Hepatocyte (in vitro differentiated cells): Measurements from ENCODE around the gene NCOR2.

Experiments
- EZH2 ChIP-seq: fragments of 200-600 bp; sonication (generic); IDR thresholded peaks from 2 replicates; pipeline ENCODE4 v1.6.1; 2016; ENCODE audit warnings: antibody characterized with exemption, mild to moderate bottlenecking, borderline replicate concordance
- EZH2phosphoT487 ChIP-seq: fragments of 200-600 bp; sonication (generic); IDR thresholded peaks from one replicate; pipeline ENCODE4 v1.6.1; 2018; ENCODE audit warnings: antibody characterized with exemption, mild to moderate bottlenecking, low read depth, moderate library complexity; ENCODE audit not compliant: unreplicated experiment, severe bottlenecking
- TF ChIP-seq, protein P1 (sequence below): fragments of 200-600 bp; sonication (generic); IDR thresholded peaks from 2 replicates; pipeline ENCODE4 v1.5.1; 2016; ENCODE audit warnings: antibody characterized with exemption, mild to moderate bottlenecking; ENCODE audit not compliant: poor library complexity

DNA sequence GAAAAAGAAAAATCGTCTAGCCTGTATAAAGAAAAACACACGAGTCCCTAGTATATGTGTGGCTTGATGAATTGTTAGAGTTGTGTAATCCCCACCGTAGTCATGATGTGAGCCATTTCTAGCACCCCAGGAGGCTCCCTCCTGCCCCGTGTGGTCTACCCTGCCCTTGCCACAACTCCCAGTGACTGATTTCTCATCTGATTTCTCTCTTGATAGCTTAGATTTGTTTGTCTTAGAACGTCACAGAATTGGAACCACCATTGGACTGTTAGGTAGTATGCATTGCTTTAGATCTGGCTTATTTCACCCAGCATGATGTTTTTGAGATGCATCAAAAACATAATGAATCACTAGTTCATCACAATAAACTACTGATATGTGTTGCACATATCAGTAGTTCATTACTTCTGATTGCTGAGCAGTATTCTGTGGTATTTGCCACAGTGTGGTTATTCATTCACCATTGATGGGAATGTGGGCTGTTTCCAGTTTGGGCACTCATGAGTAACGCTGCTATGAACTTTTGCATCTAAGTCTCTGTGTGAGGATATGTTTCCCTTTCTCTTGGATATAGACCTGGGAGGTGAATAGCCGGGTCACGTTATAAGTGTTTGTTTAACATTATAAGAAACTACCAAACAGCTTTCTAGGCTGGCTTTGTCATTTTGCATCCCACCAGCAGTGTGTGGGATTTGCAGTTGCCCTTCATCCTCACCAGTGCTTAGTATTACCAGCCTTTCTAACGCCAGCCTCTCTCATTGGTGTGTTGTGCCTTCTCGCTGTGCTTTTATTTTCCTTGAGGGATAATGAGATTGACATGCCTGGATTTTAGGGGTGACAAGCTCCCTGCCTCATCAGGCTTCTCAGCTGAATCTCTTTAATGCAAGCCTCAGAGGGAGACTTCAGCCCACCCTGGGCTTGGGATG lies 31.9 kb upstream of the NCOR2 start:
- TF ChIP-seq, protein P1, sequence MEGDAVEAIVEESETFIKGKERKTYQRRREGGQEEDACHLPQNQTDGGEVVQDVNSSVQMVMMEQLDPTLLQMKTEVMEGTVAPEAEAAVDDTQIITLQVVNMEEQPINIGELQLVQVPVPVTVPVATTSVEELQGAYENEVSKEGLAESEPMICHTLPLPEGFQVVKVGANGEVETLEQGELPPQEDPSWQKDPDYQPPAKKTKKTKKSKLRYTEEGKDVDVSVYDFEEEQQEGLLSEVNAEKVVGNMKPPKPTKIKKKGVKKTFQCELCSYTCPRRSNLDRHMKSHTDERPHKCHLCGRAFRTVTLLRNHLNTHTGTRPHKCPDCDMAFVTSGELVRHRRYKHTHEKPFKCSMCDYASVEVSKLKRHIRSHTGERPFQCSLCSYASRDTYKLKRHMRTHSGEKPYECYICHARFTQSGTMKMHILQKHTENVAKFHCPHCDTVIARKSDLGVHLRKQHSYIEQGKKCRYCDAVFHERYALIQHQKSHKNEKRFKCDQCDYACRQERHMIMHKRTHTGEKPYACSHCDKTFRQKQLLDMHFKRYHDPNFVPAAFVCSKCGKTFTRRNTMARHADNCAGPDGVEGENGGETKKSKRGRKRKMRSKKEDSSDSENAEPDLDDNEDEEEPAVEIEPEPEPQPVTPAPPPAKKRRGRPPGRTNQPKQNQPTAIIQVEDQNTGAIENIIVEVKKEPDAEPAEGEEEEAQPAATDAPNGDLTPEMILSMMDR: no peak
- TF ChIP-seq EZH2 (no peak), EZH2phosphoT487 (no peak)
